Lung (tissue), 12 donors: ENCODE measurements around the gene NCBP2L. TPM values are rescaled to one million over a fixed set of nuclear protein-coding genes. Genes with fewer than 3 reads are reported as not detected.

Experiments used
- ATAC-seq: fragments of 200-7000 bp; cut with Tn5 transposase; one replicate; pipeline ENCODE4 v1.9.1; 2020; ENCODE audit warnings: moderate number of reproducible peaks; ENCODE audit not compliant: insufficient read depth, low FRiP score
- DNase-seq, 3 donors: peaks; one replicate each; pipeline ENCODE4 v3.0.0-alpha.2; 2013 to 2017
- H3K27ac ChIP-seq, 2 donors: one replicate each; pipeline ENCODE4 v1.5.1; 2013; ENCODE audit warnings: mild to moderate bottlenecking in 2 of 2, moderate library complexity in 2 of 2, control low read depth in 1 of 2, inconsistent platforms in 1 of 2, low read depth in 1 of 2, low read length in 1 of 2
- H3K27me3 ChIP-seq, 3 donors: one replicate each; pipeline ENCODE4 v1.5.1; 2013; ENCODE audit warnings: low read length in 2 of 3; ENCODE audit not compliant: control insufficient read depth in 3 of 3, insufficient read depth in 3 of 3
- H3K36me3 ChIP-seq, 4 donors: one replicate each; pipeline ENCODE4 v1.5.1; 2013; ENCODE audit warnings: low read length in 4 of 4, mild to moderate bottlenecking in 1 of 4, moderate library complexity in 1 of 4; ENCODE audit not compliant: control insufficient read depth in 4 of 4, insufficient read depth in 4 of 4
- H3K4me1 ChIP-seq, 5 donors: one replicate each; pipeline ENCODE4 v1.5.1; 2013; ENCODE audit warnings: low read length in 5 of 5, mild to moderate bottlenecking in 2 of 5, moderate library complexity in 1 of 5; ENCODE audit not compliant: control insufficient read depth in 5 of 5, insufficient read depth in 5 of 5
- H3K4me3 ChIP-seq: one replicate; pipeline ENCODE4 v1.5.1; 2013; ENCODE audit warnings: mild to moderate bottlenecking, control low read depth, moderate library complexity
- H3K9ac ChIP-seq, 2 donors: one replicate each; pipeline ENCODE4 v1.5.1; 2013; ENCODE audit warnings: low read length in 2 of 2, control low read depth in 1 of 2; ENCODE audit not compliant: insufficient read depth in 1 of 2
- H3K9me3 ChIP-seq, 4 donors: one replicate each; pipeline ENCODE4 v1.5.1; 2013; ENCODE audit warnings: low read length in 3 of 4, mild to moderate bottlenecking in 1 of 4, moderate library complexity in 1 of 4; ENCODE audit not compliant: control insufficient read depth in 4 of 4, insufficient read depth in 3 of 4
- WGBS, 2 donors: extraction: QIAGEN DNeasy Blood & Tissue Kit; methylation state at CpG; one replicate each; pipeline ENCODE4 v1.1.7; 2013; 5-methylcytosine and 5-hydroxymethylcytosine counted together
- polyA plus RNA-seq, 2 donors: library from polyadenylated mRNA; stranded (reverse); fragments of 200-250 nt; gene quantifications; one replicate each; pipeline ENCODE4 v1.2.1, GENCODE V29; 2013
- total RNA-seq, 2 donors: library from RNA; depleted of rRNA in 1 of 2; stranded (reverse); fragments of >200 nt in 1 of 2; gene quantifications; one replicate each; pipeline ENCODE4 v1.2.1, GENCODE V29; 2014 to 2021
- TF ChIP-seq, protein P1 (sequence below): IDR thresholded peaks from 2 replicates; pipeline ENCODE4 v1.5.1; 2012; ENCODE audit warnings: mild to moderate bottlenecking; ENCODE audit errors: control extremely low read depth, extremely low read depth
- donor health status: control.
- donor health status: control.
- donor health status: Bipolar disorder and iron deficiency.
- donor health status: healthy.
- donor health status: DM: yes; HTN: yes; CAD: no.

NCBP2L gene
- total and polyA plus RNA-seq, 4 donors, result 0.03 to 0.12 (median 0.10) TPM

- ATAC-seq, result no peak
- H3K9me3 ChIP-seq, result peaks cover 0 to 5% (median 0%) of the 10 kb centered on the region in 4 donors
- H3K27me3 ChIP-seq, result peaks cover 0 to 21% (median 6%) of the 10 kb centered on the region in 3 donors
- peak overlapping the region in 1 of 2 donors; percentile 7 for H3K9ac ChIP-seq
- H3K36me3 ChIP-seq, result no peaks in the 10 kb centered on the region
- no peak overlapping the region for H3K4me3 ChIP-seq
- WGBS, 2 donors, result 58 to 79% methylated on average over 9 of the region's 9 CpGs
- TF ChIP-seq, protein P1, sequence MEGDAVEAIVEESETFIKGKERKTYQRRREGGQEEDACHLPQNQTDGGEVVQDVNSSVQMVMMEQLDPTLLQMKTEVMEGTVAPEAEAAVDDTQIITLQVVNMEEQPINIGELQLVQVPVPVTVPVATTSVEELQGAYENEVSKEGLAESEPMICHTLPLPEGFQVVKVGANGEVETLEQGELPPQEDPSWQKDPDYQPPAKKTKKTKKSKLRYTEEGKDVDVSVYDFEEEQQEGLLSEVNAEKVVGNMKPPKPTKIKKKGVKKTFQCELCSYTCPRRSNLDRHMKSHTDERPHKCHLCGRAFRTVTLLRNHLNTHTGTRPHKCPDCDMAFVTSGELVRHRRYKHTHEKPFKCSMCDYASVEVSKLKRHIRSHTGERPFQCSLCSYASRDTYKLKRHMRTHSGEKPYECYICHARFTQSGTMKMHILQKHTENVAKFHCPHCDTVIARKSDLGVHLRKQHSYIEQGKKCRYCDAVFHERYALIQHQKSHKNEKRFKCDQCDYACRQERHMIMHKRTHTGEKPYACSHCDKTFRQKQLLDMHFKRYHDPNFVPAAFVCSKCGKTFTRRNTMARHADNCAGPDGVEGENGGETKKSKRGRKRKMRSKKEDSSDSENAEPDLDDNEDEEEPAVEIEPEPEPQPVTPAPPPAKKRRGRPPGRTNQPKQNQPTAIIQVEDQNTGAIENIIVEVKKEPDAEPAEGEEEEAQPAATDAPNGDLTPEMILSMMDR, result no peak
- DNase-seq, result no peak
- peaks cover 0 to 12% (median 0%) of the 10 kb centered on the region in 5 donors for H3K4me1 ChIP-seq
- no peak overlapping the region for H3K27ac ChIP-seq
Measured at GRCh38 chrX:107773906-107774435, 3.6 kb upstream of the NCBP2L start.

GRCh38 chrX:107775000-107775733, 2.4 kb upstream of the NCBP2L start:
- Histone ChIP-seq H3K36me3 (no peaks in the 10 kb centered on the region), H3K9me3 (peaks cover 0 to 5% (median 0%) of the 10 kb centered on the region in 4 donors), H3K9ac (no peak overlapping the region), H3K4me1 (peaks cover 0 to 12% (median 0%) of the 10 kb centered on the region in 5 donors), H3K27me3 (peaks cover 0 to 21% (median 6%) of the 10 kb centered on the region in 3 donors), H3K27ac (peak overlapping the region; percentile 63 to 89), H3K4me3 (peak overlapping the region; percentile 30)
- WGBS, 2 donors, result 2 to 30% methylated on average over 24 to 40 of the region's 40 CpGs
- TF ChIP-seq, protein P1, result no peak
- ATAC-seq (no peak), DNase-seq (no peak)

DNA sequence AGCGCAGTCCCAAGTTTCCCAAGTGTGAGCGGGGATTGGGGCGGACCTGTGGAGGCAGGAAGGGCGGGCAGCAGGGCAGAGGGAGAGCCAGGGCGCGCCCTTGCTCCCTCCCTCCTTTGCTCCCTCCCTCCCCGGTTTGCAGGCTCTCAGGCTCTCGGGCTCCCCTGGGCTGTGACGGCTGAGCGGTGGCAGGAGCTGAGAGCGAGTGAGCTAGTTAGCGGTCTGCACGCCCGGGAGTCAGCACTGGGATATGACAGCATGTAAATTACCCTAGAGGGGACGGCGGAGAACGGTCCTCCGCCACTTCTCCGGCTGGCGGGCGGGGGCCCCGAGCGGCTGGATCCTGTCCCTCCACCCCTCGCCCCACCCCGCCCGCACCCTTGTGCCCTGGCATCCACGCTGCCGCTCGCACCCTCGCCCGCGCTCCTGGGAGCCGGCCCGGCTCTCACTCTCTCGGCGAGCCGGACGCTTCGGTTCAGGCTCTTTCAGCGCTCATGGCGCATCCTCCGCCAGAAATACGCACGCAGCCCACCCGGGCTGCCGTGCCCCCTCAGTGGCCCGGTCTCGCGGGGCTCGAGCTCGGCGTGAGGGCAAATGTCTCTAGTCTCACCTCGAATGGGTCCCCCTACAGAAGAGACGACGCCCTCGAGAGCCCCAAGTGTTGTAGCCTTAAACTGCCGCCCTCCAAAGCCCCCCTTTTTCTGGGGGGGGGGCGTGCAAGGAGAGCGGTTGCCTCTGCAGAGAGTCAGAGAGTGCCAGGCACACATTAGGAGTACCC, 1.6 kb upstream of the NCBP2L start, which contains the start of gene TSC22D3:
TSS of gene TSC22D3 (minus strand) at position 54 of the 778 bp plus-strand sequence. CDS start 368 bp downstream, outside the sequence.
- Histone ChIP-seq H3K4me1 (peaks cover 0 to 12% (median 0%) of the 10 kb centered on the region in 5 donors), H3K9ac (no peak within 1 kb of the TSS), H3K9me3 (peaks cover 0 to 5% (median 0%) of the 10 kb centered on the region in 4 donors), H3K27ac (peak within 1 kb of the TSS; percentile 63 to 89), H3K36me3 (no peaks in the 10 kb centered on the region), H3K4me3 (peak within 1 kb of the TSS; percentile 30), H3K27me3 (peaks cover 0 to 17% (median 6%) of the 10 kb centered on the region in 3 donors)
- 2 to 28% methylated on average over 28 to 59 of the region's 59 CpGs for WGBS, 2 donors
- TF ChIP-seq, protein P1, result no peak
- DNase-seq (peak; percentile 77 to 80 (median 78)), ATAC-seq (peak; percentile 78)
